Activated naive CD4-positive, alpha-beta T cell treated with anti-CD3 and anti-CD28 coated beads, Interleukin-2, amount 50 U/mL, for 16 hours (primary cell): ENCODE results near the gene KNL1.
"Not testable (repeated sequence)": the region's sequence is repeated elsewhere in the genome, so short reads cannot be mapped to it uniquely, and the experiment has no call there.

ENCODE experiments used
- DNase-seq: peaks from one replicate; pipeline ENCODE4 v3.0.0-alpha.2; 2020

The KNL1 gene, protein sequence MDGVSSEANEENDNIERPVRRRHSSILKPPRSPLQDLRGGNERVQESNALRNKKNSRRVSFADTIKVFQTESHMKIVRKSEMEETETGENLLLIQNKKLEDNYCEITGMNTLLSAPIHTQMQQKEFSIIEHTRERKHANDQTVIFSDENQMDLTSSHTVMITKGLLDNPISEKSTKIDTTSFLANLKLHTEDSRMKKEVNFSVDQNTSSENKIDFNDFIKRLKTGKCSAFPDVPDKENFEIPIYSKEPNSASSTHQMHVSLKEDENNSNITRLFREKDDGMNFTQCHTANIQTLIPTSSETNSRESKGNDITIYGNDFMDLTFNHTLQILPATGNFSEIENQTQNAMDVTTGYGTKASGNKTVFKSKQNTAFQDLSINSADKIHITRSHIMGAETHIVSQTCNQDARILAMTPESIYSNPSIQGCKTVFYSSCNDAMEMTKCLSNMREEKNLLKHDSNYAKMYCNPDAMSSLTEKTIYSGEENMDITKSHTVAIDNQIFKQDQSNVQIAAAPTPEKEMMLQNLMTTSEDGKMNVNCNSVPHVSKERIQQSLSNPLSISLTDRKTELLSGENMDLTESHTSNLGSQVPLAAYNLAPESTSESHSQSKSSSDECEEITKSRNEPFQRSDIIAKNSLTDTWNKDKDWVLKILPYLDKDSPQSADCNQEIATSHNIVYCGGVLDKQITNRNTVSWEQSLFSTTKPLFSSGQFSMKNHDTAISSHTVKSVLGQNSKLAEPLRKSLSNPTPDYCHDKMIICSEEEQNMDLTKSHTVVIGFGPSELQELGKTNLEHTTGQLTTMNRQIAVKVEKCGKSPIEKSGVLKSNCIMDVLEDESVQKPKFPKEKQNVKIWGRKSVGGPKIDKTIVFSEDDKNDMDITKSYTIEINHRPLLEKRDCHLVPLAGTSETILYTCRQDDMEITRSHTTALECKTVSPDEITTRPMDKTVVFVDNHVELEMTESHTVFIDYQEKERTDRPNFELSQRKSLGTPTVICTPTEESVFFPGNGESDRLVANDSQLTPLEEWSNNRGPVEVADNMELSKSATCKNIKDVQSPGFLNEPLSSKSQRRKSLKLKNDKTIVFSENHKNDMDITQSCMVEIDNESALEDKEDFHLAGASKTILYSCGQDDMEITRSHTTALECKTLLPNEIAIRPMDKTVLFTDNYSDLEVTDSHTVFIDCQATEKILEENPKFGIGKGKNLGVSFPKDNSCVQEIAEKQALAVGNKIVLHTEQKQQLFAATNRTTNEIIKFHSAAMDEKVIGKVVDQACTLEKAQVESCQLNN (N-terminal part only)

DNA sequence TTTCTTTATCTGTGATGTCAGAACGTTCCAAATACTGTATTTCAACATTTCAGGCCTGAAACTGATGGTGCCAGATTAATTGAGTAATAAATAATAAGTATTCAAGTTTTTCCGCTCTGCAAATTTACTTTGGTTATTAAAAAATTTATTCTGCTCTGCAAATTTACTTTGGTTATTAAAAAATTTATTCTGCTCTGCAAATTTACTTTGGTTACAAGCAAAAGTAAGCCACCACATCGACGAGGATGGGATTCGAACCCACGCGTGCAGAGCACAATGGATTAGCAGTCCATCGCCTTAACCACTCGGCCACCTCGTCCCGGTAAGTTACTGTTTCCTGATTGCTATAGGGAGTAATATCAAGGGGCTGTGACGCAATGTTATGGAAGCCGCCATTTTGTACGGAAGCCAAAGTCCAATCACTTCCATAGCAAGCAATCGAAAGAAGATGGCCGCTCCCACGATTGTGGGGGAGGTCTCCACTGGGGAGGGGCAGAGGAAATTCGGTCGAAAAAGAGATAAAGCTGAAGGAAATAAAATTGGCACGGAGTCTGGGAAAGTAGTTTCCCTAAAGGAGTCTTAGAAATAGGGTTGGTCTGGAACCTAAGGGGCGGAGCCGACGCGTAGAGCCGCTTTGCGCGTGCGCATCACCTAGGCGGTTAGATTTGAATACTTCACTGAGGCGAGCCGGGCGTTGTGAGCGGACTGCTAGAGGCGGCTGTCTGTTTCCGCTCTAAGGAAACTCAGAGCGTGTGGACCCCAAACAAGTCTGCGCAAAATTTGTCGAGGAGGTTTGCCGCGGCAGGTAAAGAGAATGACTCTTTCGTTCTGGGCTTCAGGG lies at the start of gene KNL1:
Gene KNL1 (plus strand): TSS at position 662 of the 841 bp plus-strand sequence. CDS start 8,683 bp downstream, outside the sequence.
- peak; percentile 83 for DNase-seq

GRCh38 chr15:40545457-40545856 lies 48.6 kb upstream of the KNL1 start:
- DNase-seq = no peak

GRCh38 chr15:40548610-40549009 lies 45.4 kb upstream of the KNL1 start:
- no peak for DNase-seq

GRCh38 chr15:40549894-40550293 lies 44.2 kb upstream of the KNL1 start:
- DNase-seq = no peak

DNA sequence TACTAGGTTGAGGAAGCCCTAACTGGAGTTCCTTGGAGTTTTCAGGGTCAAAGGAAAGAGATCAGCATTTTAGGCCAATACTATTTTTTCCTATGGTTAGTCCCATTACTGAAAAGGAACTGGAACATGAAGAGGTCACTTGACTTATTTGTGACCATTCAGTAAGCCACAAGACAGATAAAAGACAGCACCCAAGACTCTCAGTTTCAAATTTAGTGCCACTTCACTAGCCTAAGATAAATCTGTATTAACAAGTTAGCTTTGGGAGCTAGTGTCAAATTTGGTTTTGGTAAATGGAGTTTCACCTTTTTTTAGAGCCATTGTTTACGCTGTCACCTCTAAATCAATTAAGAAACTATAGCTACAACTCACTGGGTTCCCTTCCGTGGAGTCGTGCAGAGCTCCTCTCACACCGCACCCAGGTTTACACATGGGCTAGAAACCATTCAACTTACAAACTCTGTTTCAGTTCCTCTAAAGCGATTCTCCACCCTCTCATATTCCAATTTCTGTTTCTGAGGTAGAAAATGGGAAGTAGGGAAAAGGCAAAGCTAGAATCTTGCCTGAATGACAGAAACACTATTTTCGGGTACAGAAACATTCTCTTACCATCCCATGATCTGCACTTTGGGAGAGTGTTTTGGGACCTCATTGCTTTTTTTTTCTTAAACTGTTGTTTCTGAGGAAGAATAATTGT lies 43.6 kb upstream of the KNL1 start:
- no peak for DNase-seq

DNA sequence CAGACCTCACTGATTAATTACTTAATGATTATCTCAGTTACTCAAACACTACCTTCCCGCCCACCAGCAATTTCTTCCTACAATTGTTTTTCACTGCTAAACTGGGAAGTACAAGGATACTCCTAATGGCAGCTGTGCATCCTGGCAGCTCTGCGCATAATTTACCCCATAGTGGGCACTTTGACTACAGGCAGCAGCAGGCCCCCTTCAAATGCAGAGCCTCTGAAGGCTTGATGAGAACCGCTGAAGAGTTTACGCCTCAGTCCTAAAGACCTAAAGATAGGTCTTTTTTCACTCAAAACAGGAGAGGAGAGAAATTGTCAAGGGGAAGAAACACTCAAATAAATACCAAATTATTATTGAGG lies 39.9 kb upstream of the KNL1 start:
- no peak for DNase-seq

DNA sequence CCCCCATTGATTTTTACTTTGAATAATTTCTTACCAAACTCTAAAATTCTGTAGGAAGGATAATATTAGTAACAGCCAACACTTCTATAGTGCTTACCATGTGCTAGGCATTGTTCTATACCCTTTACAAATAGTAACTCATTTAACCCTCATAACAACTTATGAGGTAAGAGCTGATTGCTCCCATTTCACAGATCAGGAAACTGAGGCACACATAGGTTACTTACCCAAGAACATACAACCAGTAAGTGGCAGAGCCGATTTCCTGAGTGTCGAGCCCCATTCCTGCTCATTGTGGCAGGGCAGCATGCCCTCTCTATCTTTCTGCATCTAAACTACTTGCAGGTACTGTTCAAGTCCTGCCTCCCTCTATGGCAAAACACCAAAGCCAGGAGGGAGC lies 38.2 kb upstream of the KNL1 start:
- DNase-seq = no peak

- DNase-seq = no peak
These were observed 34.9 kb upstream of the KNL1 start for GRCh38 chr15:40558952-40559742.

GRCh38 chr15:40562691-40563090 lies 31.4 kb upstream of the KNL1 start:
- DNase-seq = no peak

DNA sequence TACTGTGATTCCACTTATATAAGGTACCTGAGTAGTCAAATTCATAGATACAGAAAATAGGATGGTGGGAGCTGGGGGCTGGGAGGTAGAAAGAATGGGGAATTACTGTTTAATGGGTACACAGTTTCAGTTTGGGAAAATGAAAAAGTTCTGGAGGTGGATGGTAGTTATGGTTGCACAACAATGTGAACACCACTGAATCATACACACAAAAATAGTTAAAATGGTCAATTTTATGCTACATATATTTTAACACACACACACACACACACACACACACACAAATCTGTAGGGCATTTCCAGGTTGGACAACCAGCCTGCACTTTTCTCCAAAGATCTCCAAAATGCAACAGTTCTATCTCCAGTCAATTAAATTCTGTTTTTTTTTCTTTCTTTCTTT lies 30.6 kb upstream of the KNL1 start:
- DNase-seq = no peak

DNA sequence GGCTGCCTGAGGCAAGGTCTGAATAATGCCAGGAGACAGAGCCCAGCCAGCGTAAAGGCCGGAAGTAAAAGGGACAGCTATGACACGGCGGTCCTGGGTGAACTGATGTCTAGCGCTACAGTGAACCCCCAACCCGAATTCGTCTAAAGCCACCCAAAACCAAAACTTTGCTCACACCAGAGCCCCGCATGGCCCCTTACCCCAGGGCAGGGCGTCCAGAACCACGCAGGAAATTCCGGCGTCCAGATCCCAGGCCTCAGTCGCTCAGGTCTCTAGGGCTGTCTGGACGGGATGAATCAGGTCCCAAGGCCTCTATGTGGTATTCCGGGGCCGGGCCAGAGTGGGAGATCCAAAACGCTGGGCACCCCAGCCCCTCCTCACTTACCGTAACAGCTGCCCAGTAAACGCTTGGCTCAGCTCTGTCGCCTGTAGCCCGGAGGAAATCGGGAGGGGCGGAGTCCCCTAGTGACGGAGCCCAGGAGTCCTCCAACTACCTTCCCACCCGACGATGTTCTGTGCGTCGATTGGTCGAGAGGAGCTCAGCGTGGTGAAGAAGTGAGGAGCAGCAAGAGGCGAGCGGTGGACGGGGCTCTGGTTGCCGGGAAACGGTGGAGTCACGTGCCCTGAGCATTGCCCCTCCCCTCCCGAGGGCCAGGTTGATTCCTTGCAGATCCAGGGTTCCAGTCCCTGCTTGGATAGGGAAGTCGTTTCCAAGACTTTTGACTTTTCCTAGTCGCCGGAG lies 29.3 kb upstream of the KNL1 start, which contains the start of gene CCDC32:
Gene CCDC32 (minus strand): TSS at position 452 of the 742 bp plus-strand sequence. CDS start 2,027 bp downstream, outside the sequence.
- peak; percentile 94 for DNase-seq

DNA sequence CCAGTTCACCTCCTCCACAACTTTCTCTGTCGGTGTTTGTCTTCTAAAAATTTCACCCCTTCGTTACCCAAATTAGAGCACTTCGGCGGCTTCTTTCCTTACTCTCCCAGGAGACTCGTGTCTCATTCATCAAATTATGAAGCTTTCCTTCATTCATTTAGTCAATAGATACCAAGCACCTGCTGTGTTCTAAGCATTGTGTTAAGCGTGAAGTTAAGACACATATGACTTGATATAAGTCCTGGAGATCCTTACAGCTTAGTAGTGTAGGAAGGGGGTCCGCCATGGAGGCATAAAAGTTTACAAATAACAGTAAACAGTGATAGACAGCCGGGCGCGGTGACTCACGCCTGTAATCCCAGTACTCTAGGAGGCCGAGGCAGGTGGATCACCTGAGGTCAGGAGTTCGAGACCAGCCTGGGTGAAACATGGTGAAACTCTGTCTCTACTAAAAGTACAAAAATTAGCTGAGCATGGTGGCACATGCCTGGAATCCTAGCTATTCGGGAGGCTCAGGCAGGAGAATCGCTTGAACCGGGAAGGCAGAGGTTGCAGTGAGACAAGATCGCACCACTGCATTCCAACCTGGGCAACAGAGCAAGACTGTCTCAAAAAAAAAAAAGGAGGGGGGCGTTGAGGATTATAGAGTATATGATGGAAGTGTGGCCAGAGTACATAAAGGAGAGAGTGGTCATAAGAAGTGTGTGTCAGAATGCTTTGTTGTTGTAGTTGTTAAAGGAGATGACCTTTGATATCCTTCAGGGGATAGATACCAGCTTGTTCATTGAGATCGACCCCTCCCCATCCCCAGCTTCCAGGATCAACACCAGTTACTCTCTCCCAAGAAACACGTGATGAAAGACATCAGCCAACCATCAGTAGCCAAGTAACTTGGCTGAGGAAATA lies 28.5 kb upstream of the KNL1 start:
- DNase-seq = no peak

- DNase-seq = no peak
These were observed 26.9 kb upstream of the KNL1 start for GRCh38 chr15:40567111-40567510.

GRCh38 chr15:40569129-40569953 lies 24.7 kb upstream of the KNL1 start, which contains the start of gene RPUSD2:
Gene RPUSD2, plus strand, starts transcription at chr15:40569299. Its CDS starts 39 bp downstream, at chr15:40569338.
- peak; percentile 92 for DNase-seq

GRCh38 chr15:40575113-40575512 lies 18.9 kb upstream of the KNL1 start:
- DNase-seq = no peak

GRCh38 chr15:40576914-40577313 lies 17.1 kb upstream of the KNL1 start:
- not testable (repeated sequence) for DNase-seq

DNA sequence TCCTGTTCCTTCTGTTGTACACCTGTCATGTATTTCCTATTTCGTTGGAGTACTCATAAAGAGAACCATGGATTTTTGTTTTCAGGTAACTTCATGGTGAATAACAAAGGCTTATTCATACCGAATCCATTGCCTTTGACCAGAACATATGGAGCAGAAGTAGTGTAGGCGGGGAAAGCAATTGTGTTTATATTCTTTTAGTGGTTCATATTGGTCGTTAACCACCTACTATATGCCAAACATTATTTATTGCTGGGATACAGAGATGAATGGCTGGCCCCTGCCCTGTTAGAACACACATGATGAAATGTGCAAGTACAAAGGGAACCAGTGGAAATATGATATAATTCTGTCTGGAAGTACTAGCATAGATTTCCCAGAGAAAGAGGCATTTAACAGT lies 15.2 kb upstream of the KNL1 start:
- DNase-seq = no peak

GRCh38 chr15:40581796-40582195 lies 12.3 kb upstream of the KNL1 start:
- not testable (repeated sequence) for DNase-seq
